HUES48 (cell line): ENCODE results near the gene DENND2C.

Experiments used
- H3K27ac ChIP-seq: one replicate; pipeline ENCODE4 v1.7.0; 2013; ENCODE audit warnings: low read depth, low read length, inconsistent platforms
- H3K27me3 ChIP-seq: 2 replicates; pipeline ENCODE4 v1.6.1; 2013; ENCODE audit warnings: mild to moderate bottlenecking, low read length; ENCODE audit not compliant: control insufficient read depth, insufficient read depth
- H3K36me3 ChIP-seq: 2 replicates; pipeline ENCODE4 v1.6.1; 2013; ENCODE audit warnings: low read length; ENCODE audit not compliant: control insufficient read depth, insufficient read depth
- H3K4me1 ChIP-seq: 2 replicates; pipeline ENCODE4 v1.6.1; 2013; ENCODE audit warnings: mild to moderate bottlenecking, low read length; ENCODE audit not compliant: control insufficient read depth, insufficient read depth
- H3K4me3 ChIP-seq: 2 replicates; pipeline ENCODE4 v1.5.1; 2013; ENCODE audit warnings: mild to moderate bottlenecking, low read depth, low read length
- H3K9ac ChIP-seq: 2 replicates; pipeline ENCODE4 v1.6.1; 2013; ENCODE audit warnings: mild to moderate bottlenecking, low read depth, low read length, moderate library complexity
- H3K9me3 ChIP-seq: 2 replicates; pipeline ENCODE4 v1.6.1; 2013; ENCODE audit warnings: low read length; ENCODE audit not compliant: control insufficient read depth, insufficient read depth

The DENND2C gene

DNA sequence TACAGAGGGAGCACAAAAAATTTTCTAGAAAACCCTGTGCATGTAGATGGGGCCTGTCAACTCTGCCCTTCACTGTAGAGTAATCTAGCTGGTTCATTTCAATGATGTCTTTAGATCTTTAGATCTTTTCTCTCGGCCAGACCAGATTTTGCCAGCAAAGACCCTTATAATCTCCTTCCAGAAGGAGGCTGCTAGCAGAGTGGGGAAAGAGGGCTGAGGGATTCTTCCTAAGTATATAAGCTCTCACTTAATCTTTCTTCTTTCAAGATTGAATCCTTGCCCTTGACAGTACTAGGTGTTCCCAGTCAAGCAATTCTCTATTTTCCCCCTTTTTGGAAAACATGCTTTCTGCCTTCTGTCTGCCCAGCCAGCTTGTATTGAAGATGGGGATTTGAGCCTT, 122.8 kb downstream of the DENND2C start:
- Histone ChIP-seq H3K9me3 (no peaks in the 10 kb centered on the region), H3K4me3 (no peak overlapping the region), H3K9ac (no peak overlapping the region), H3K36me3 (no peaks in the 10 kb centered on the region), H3K4me1 (no peaks in the 10 kb centered on the region), H3K27me3 (no peaks in the 10 kb centered on the region), H3K27ac (no peak overlapping the region)

DNA sequence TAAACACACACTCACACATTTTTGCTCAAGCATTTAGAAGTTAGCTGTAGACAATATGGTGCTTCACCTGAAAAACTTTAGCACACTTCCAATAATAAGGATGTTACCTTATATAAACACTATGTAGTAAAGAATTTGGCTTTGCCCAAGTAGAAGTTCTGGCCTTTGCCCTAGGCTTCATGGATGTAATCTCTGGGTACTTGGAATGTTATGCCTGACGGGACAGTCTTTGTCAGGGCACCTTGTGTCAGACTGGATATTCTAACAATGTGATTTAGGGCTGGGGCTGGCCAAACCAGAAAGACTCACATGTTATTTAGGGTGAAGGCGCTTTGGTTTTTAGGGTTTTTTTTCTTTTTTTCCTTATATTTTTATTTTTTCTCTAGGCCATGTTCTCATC, 124.1 kb downstream of the DENND2C start:
- Histone ChIP-seq H3K27me3 (no peaks in the 10 kb centered on the region), H3K4me1 (no peaks in the 10 kb centered on the region), H3K9ac (no peak overlapping the region), H3K36me3 (no peaks in the 10 kb centered on the region), H3K27ac (no peak overlapping the region), H3K4me3 (no peak overlapping the region), H3K9me3 (no peaks in the 10 kb centered on the region)

DNA sequence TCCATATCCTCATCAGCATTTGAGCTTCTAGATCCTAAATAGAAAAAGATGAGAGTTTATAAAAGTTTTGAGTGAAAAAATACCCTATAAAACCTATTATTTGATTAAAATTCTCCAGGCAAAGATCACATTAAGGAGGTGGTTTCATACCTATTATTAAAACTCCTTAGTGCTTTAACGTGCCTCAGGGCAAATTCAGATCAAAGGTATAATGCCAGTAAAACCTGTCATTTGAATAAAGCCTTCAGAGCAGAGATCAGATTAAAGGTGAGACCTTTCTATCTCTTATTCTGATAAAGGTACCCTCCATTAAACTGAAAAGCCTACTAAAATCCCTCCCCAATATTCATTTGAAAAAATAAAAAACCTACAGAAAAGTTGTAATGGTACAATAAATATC, 124.5 kb downstream of the DENND2C start:
- no peaks in the 10 kb centered on the region for H3K4me1 ChIP-seq
- no peaks in the 10 kb centered on the region for H3K27me3 ChIP-seq
- H3K27ac ChIP-seq: no peak overlapping the region
- no peak overlapping the region for H3K9ac ChIP-seq
- H3K4me3 ChIP-seq: no peak overlapping the region
- no peaks in the 10 kb centered on the region for H3K36me3 ChIP-seq
- no peaks in the 10 kb centered on the region for H3K9me3 ChIP-seq

DNA sequence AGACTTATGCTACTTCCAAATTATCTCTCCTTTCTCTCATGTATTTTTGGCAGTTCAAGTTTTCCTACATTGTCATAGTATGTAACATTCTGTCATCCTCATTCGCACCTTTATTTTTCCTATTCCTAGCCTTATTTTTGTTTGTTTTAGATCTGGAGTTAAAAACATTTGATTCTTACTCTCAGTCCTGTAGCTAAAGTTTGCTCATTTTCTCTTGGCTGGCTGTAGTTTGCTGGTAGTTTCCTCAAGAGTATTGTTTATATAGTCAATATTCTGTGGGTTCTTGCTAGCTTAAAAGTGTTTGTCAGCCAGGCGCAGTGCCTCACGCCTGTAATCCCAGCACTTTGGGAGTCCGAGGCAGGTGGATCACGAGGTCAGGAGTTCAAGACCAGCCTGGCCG, 129.0 kb downstream of the DENND2C start:
- Histone ChIP-seq H3K9ac (no peak overlapping the region), H3K27ac (no peak overlapping the region), H3K9me3 (no peaks in the 10 kb centered on the region), H3K27me3 (no peaks in the 10 kb centered on the region), H3K36me3 (no peaks in the 10 kb centered on the region), H3K4me1 (no peaks in the 10 kb centered on the region), H3K4me3 (no peak overlapping the region)

DNA sequence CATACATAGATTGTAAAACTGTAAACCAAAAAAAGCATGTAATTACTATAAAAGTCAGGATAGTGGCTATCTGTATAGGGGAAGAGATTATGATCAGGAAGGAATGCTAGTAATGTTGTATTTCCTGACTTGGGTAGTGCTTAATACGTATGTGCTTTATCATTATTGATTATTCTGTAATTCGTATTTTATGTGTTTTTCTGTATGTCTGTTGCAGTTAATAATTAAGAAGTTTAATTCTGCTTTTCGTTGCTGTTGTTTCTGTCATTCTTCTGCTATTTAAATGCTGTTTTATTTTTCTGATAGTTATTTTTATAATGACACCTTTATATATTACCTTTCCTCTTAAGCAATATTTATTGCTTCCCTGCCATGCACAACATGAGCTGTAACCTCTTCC, 129.6 kb downstream of the DENND2C start:
- no peak overlapping the region for H3K4me3 ChIP-seq
- H3K9ac ChIP-seq: no peak overlapping the region
- no peaks in the 10 kb centered on the region for H3K27me3 ChIP-seq
- no peaks in the 10 kb centered on the region for H3K36me3 ChIP-seq
- no peaks in the 10 kb centered on the region for H3K4me1 ChIP-seq
- no peaks in the 10 kb centered on the region for H3K9me3 ChIP-seq
- no peak overlapping the region for H3K27ac ChIP-seq

DNA sequence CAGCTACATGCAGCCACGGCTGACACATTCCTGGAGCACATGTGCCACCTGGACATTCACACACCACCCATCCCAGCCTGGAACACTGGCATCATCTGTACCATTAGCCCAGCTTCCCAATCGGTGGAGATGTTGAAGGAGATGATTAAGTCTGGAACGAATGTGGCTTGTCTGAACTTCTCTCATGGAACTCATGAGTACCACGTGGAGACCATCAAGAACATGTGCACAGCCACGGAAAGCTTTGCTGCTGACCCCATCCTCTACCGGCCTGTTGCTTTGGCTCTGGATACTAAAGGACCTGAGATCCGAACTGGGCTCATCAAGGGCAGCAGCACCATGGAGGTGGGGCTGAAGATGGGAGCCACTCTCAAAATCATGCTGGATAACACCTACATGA, 133.8 kb downstream of the DENND2C start:
- H3K9ac ChIP-seq: no peak overlapping the region
- H3K27ac ChIP-seq: no peak overlapping the region
- no peaks in the 10 kb centered on the region for H3K27me3 ChIP-seq
- no peak overlapping the region for H3K4me3 ChIP-seq
- no peaks in the 10 kb centered on the region for H3K36me3 ChIP-seq
- H3K9me3 ChIP-seq: no peaks in the 10 kb centered on the region
- no peaks in the 10 kb centered on the region for H3K4me1 ChIP-seq

DNA sequence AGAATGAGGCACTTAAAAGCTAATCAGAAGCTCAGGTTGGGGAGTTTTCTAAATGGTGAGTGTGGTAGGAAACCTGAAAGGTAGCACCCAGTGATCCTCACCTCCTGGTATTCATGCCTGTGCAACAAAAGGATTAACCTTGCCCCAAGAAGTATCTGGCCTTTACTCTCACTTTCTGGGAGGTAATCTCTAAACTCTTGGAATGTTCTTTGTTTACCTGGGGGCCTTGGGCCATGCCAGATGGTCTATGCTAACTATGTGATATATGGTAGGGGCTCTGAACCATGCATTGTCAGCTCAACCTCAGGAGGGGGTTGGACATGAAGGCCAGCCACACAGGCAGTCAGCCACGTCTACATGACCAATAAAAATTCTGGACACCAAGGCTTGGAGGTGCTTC, 134.4 kb downstream of the DENND2C start:
- H3K27ac ChIP-seq: no peak overlapping the region
- H3K4me1 ChIP-seq: no peaks in the 10 kb centered on the region
- no peak overlapping the region for H3K9ac ChIP-seq
- H3K27me3 ChIP-seq: no peaks in the 10 kb centered on the region
- no peaks in the 10 kb centered on the region for H3K9me3 ChIP-seq
- no peaks in the 10 kb centered on the region for H3K36me3 ChIP-seq
- H3K4me3 ChIP-seq: no peak overlapping the region
